Germinal center (tissue), 1 donor: ENCODE results near the gene DACH2.
"Not testable (repeated sequence)": the region's sequence is repeated elsewhere in the genome, so short reads cannot be mapped to it uniquely, and the experiment has no call there.

Experiments
- DNase-seq: peaks from one replicate; pipeline ENCODE4 v3.0.0; 2012; ENCODE audit warnings: mixed read lengths, low spot score

DACH2 gene

DNA sequence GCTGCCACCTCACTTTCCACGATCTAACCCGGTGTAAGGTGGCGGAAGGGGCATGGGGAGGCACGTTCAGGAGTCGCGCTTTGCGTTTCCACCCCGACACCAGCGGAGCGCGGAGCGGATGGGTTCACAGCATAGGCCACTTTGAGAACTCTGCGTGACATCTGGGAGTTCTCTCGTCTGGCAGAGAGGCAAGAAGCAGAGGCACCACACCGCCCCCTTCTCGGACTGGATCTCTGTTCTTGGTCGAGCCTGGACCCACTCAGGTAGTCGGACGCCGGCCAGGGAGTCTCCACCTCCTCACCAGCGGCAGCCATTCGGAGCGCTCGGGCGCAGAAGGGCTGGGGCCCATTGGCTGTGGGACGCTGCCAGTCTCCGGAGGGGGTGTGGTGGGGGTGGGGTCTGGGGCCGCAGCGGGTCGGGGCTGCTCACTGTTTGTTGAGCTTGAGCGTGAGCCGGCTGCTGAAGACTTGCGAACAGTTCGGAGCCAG lies at the start of gene DACH2:
Gene DACH2 (plus strand): TSS at position 428 of the 488 bp plus-strand sequence.
- DNase-seq, result peak; percentile 79

GRCh38 chrX:86102341-86102740 lies 45.9 kb upstream of the DACH2 start:
- no peak for DNase-seq

GRCh38 chrX:86103061-86103460 lies 45.2 kb upstream of the DACH2 start:
- no peak for DNase-seq

- DNase-seq, result no peak
Measured at GRCh38 chrX:86104526-86104925, 43.7 kb upstream of the DACH2 start.

DNA sequence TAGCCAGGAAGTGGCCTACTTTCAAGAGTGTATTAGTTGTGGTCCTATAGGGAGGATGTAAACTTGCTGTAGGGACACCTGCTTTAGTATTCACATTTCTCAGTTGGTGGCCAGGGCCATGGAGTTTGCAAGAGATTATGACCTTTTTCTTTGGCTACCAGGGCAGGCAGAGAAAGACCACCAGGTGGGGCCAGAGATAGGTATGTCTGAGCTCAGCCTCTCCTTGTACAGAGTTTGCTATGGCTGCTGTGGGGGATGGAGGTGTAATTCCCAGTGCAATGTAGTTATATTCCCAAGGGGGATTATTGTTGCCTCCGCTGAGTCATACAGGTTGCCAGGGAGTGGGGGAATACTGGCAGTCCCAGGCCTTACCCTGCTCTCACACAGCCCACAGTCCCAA lies 26.3 kb upstream of the DACH2 start:
- DNase-seq, result no peak

- no peak for DNase-seq
Measured at GRCh38 chrX:86133761-86134160, 14.5 kb upstream of the DACH2 start.

DNA sequence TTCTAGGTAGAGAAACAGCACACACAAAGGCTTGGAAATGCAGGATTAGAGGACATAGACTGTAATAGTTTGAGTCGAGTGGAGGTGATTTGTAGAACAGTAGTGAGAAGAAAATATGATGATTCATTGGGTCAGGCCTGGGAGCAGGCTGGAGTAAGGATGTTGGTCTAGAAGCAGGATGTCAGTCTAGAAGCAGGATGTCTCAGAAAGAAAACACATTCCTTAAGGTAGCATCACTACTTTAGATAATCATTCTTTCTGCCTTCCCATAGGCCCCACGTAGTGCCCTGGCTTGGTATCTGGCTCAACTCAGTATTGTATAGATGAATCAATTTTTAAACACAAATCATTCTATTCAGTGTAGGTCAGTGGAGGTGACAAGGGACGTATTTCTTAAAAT lies 11.2 kb upstream of the DACH2 start:
- DNase-seq, result no peak

GRCh38 chrX:86141786-86142185 lies 6.5 kb upstream of the DACH2 start:
- no peak for DNase-seq

GRCh38 chrX:86146102-86146501 lies 2.1 kb upstream of the DACH2 start:
- no peak for DNase-seq

DNA sequence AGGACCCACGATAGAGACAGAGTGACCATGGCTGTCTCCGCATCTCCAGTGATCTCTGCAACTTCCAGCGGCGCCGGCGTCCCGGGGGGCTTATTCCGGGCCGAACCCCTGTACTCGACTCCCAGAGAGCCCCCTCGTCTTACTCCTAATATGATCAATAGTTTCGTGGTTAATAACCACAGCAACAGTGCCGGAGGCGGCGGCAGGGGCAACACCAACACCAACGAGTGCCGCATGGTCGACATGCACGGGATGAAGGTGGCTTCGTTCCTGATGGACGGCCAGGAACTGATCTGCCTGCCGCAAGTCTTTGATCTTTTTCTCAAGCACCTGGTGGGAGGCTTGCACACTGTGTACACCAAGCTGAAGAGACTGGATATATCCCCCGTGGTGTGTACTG lies 343 bp downstream of the DACH2 start:
- DNase-seq, result no peak

DNA sequence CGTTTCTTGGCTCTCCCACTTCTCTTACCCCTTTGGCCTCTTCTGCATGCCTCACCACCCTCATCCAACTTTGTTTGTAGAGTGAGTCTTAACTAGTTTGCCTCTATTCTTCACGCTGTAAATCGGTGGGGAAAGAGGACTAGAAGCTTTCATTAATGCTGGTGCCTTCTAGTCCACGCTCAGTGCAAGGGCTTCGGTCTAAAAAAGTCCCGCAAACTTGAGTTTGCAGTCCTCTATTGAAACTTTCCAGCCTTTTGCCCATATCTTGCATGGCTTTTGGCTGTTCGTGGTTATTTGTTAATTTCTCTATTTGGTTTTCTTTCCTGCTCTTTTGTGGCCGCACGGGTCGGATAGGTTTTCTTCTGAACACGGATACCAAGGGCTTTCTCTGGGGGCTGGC lies 868 bp downstream of the DACH2 start:
- no peak for DNase-seq

- no peak for DNase-seq
Measured at GRCh38 chrX:86154553-86154952, 6.3 kb downstream of the DACH2 start.

DNA sequence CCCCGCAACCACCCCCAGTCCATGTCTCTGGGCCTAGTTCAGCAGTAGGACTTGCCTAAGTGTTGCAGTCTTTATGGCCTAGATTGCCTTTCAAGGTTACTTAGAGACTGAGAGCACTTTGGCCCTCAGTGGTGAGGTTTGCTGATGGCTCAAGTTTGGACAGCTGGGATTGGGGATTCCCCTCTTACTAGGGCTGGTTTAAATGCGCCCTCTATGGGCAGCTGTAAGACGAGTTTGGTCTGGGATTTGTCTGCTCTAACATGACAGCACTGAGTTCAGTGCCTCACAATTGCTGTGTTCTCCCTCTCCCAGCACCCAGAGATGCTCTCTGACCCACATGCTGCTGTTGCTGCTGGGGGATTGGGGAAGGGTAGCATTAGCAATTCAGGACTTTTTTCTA lies 23.1 kb downstream of the DACH2 start:
- no peak for DNase-seq

- no peak for DNase-seq
Measured at GRCh38 chrX:86178906-86179305, 30.7 kb downstream of the DACH2 start.

GRCh38 chrX:86181325-86181724 lies 33.1 kb downstream of the DACH2 start:
- not testable (repeated sequence) for DNase-seq

DNA sequence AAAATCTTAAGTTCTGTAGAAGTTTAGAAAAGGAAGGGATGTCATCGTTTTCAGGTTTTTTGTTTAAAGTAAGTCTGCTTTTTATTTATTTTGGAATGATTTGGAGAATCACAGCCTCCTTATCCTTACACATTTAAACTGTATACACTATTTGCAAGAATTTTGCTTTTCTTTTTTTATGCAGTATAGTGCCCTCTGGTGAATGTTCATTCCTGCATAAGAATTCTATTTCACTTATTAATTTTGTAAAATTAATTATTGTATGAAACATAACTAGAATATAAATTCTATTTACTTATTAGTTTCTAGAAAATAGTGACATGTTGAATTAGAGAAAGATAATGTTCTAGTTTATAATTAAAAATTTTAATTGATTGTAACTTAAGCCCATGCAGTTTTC lies 44.6 kb downstream of the DACH2 start:
- DNase-seq, result no peak

DNA sequence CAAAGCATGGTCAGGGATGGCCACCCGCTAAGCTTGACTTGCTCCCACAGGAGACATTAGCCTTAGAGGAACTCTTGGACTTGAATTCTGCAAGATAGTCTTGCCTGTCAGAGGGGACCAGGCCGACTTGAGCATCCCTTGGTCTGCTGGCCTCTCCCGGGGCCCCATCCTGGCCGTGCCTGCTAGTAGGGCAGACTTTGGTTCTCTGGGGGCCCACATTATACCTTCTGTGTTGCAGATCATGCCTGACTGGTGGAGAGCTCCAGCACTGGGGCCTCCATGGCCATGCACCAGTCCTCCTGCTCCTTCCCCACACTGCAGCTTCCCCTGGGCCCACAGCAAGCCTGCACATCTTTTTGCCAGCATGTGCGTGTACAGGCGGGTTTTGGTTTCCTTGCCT lies 46.5 kb downstream of the DACH2 start:
- no peak for DNase-seq

DNA sequence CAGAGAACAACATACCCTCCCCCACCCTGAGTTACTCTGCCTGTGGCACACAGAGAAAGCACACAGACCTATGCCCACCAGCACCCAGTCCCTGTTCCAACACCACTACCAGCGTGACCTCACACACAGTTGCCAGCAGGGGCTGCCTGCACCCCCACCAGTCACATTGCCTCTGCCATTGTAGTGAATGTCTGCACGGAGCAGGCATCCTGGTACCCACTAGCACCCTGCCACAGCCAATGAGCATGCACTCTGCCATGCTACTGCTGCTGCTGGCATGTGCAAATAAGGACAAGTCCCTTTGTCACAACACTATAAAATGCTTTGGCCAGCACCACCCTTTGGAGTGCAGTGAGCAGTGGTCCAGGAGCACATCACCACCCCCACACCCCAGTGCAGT lies 47.1 kb downstream of the DACH2 start:
- no peak for DNase-seq

GRCh38 chrX:86197815-86198214 lies 49.6 kb downstream of the DACH2 start:
- no peak for DNase-seq

DNA sequence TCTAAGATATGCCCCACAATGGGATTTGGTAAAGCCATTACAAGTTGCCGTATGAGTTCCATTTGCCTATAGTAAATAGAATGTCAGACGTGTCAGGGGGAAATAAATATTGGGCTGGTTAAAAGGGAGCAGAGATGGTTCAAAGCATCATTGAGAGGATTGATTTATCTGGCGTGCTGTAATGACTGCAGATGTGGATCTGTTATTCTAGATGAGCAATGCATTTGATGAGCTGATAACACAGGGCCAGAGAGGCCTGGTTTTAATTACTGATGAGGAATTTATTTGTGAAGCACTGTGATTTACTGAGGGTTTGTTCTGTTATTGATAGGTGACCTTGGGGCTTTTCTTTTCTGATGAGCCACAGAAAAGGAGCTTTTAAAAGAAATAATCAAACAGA lies 62.5 kb downstream of the DACH2 start:
- no peak for DNase-seq

DNA sequence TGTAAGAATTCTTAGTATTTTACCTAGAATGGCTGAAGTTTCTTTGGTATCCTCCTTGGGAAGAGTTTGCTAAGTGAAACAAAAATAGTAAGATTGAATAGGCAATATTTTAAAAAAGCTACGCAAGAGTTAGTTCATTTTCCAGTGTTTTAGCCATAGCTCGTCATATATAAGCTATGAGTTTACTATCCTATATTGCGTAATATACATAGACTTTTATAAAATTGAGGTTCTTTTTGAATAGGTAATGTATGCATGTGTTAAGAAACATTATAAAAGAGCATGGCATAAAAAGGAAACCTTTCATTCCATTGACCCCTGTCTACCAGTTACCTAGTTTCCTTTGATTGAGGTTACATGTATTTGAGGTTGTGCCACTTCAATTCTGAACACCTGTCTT lies 67.0 kb downstream of the DACH2 start:
- DNase-seq, result no peak

GRCh38 chrX:86237482-86237881 lies 89.2 kb downstream of the DACH2 start:
- no peak for DNase-seq

DNA sequence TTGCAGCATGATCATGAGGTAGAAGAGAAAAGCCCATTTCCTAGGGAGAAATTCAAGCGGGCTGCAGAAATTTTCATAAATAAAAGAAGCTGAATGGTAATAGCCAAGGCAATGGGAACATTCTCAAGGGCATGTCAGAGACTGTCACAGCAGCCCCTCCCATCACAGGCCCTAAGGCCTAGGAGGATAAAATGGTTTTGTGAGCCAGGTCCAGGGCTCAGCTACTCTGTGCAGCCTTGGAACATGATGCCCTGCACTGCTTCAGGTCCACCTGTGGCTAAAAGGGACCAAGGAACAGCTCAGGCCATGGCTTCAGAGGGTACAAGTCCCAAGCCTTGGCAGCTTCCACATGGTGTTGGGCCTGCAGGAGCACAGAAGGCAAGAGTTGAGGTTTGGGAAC lies 93.3 kb downstream of the DACH2 start:
- DNase-seq, result no peak

DNA sequence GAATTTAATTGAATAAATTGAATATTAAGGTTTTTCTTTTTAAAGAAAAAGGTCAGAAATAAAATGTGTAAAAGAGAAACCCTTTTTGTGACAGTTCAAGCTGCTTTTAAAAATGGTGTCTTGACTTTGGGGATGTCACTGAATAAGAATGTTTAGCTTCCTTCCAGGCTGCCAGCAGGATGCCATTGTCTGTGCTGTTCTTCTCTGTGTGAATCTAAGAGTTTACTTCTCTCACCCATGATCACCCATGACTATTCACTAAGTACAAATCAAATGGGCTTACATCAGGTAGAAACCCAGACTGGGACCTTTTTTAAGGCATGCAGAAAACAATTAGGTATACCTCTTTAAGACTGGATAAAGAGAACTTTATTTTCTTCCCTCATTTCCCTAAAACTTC lies 115.3 kb downstream of the DACH2 start:
- DNase-seq, result no peak

- no peak for DNase-seq
Measured at GRCh38 chrX:86295293-86295692, 147.0 kb downstream of the DACH2 start.
